HG02970 (cell line): Measurements from ENCODE around the gene TSPEAR.
"Not testable (repeated sequence)": the region's sequence is repeated elsewhere in the genome, so short reads cannot be mapped to it uniquely, and the experiment has no call there.

Experiments used
- ATAC-seq: cut with Tn5 transposase; IDR thresholded peaks from one replicate; pipeline ENCODE4 v1.9.1; 2021; ENCODE audit warnings: mild to moderate bottlenecking, moderate library complexity, moderate number of reproducible peaks; ENCODE audit not compliant: unreplicated experiment, low FRiP score

Gene TSPEAR

GRCh38 chr21:44657635-44658540, 53.5 kb downstream of the TSPEAR start, which contains the start of gene KRTAP12-3:
Gene KRTAP12-3 (plus strand): TSS chr21:44657932. CDS start chr21:44657980, 48 bp downstream.
- no peak for ATAC-seq

- ATAC-seq = no peak
Measured at GRCh38 chr21:44656868-44657267, 54.5 kb downstream of the TSPEAR start.

- no peak for ATAC-seq
Measured at GRCh38 chr21:44654576-44655175, 56.7 kb downstream of the TSPEAR start, which contains the start of gene KRTAP12-4. Gene KRTAP12-4 (minus strand): TSS chr21:44654659. CDS start chr21:44654614, 45 bp downstream.

GRCh38 chr21:44653656-44654575, 57.5 kb downstream of the TSPEAR start:
- no peak for ATAC-seq

- ATAC-seq = no peak
Measured at GRCh38 chr21:44653123-44653522, 58.2 kb downstream of the TSPEAR start.

- ATAC-seq = no peak
Measured at GRCh38 chr21:44650973-44651675, 60.2 kb downstream of the TSPEAR start.

GRCh38 chr21:44650265-44650972, 61.0 kb downstream of the TSPEAR start:
- ATAC-seq = no peak

- ATAC-seq = no peak
Measured at GRCh38 chr21:44649521-44650100, 61.8 kb downstream of the TSPEAR start.

- no peak for ATAC-seq
Measured at GRCh38 chr21:44648557-44649311, 62.6 kb downstream of the TSPEAR start.

GRCh38 chr21:44647222-44647552, 64.2 kb downstream of the TSPEAR start:
- ATAC-seq = no peak

- not testable (repeated sequence) for ATAC-seq
Measured at GRCh38 chr21:44646366-44647221, 64.8 kb downstream of the TSPEAR start, which contains the start of gene KRTAP10-11. Gene KRTAP10-11 (plus strand): TSS chr21:44646414. CDS start chr21:44646459, 45 bp downstream.

GRCh38 chr21:44644878-44645277, 66.5 kb downstream of the TSPEAR start:
- ATAC-seq = no peak

GRCh38 chr21:44643741-44644310, 67.5 kb downstream of the TSPEAR start:
- no peak for ATAC-seq

- ATAC-seq = no peak
Measured at GRCh38 chr21:44640761-44641160, 70.6 kb downstream of the TSPEAR start.

- no peak for ATAC-seq
Measured at GRCh38 chr21:44639331-44639655, 72.1 kb downstream of the TSPEAR start.

- not testable (repeated sequence) for ATAC-seq
Measured at GRCh38 chr21:44638506-44639330, 72.7 kb downstream of the TSPEAR start.
